ENCODE measurements around the gene ADAM33.

Gene ADAM33

DNA sequence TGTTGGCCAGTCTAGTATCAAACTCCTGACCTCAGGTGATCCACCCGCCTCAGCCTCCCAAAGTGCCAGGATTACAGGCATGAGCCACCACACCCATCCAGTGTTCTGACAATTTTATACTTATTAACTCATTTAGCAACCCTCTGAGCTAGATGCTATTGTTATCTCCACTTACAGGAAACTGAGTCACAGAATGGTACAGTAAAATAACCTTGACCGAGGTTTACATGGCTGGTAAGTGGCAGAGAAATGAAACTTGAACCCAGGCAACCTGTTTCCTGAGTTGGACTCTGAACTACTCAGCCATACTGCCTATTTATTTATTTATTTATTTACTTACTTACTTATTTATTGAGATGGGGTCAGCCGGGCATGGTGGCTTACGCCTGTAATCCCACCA is 37.2 kb upstream of the ADAM33 start:
- TF ChIP-seq, protein P1, sequence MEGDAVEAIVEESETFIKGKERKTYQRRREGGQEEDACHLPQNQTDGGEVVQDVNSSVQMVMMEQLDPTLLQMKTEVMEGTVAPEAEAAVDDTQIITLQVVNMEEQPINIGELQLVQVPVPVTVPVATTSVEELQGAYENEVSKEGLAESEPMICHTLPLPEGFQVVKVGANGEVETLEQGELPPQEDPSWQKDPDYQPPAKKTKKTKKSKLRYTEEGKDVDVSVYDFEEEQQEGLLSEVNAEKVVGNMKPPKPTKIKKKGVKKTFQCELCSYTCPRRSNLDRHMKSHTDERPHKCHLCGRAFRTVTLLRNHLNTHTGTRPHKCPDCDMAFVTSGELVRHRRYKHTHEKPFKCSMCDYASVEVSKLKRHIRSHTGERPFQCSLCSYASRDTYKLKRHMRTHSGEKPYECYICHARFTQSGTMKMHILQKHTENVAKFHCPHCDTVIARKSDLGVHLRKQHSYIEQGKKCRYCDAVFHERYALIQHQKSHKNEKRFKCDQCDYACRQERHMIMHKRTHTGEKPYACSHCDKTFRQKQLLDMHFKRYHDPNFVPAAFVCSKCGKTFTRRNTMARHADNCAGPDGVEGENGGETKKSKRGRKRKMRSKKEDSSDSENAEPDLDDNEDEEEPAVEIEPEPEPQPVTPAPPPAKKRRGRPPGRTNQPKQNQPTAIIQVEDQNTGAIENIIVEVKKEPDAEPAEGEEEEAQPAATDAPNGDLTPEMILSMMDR (IDR thresholded peaks at IDR 0.05; ENCODE audit: extremely low read depth, missing control alignments) = no peak
- no peak for DNase-seq (ENCODE audit: low spot score)

DNA sequence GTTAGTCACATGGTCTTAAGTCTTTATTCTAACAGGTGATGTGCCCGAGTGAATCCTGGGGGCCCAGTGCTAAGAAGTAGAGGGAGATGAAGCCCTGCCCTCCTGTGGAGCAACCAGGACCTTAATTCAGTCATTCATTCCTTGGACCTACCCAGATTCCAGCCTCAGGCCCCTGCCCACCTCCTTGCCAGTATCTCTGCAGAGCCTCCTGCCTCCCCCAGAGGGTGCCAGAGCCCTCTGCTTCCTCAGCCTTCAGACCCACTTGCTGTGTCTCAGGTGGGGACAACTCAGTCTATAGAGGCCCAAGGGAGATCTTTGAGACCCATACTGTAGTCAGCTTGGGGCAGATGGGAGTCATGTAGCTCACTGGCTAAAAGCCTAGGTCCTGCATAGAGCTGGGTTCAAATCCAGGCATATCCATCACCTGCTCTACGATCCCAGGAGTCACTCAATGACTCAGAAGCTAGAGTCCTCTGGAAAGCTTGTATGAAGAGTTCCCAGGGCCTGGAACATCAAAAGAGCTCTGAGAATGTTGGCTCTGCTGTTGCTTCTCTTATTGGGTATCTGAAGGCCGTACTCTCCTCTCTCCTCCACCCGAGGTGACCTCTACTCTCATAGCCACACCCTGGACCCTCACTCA is 34.5 kb upstream of the ADAM33 start:
- peak; percentile 63 for DNase-seq (ENCODE audit: low spot score)
- TF ChIP-seq, protein P1 (IDR thresholded peaks at IDR 0.05; ENCODE audit: extremely low read depth, missing control alignments) = peak; percentile 71

DNA sequence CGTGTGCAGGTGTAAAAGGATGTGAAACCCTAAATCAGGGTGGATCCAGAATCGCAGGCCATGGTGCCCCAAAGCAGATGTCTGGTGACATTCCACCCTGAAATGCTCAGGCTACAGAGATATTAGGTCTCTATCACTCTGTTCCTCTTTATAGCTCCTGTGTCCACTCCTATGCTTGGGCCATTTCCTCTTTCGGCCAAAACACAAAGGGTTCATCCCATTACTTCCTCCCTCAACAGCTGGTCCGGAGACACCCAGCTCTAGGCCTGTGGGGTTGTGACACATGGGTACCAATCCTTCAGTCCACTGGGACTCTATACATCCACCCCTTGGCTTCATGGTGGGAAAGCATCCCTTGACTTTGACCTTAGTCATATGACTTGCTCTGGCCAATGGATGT is 32.3 kb upstream of the ADAM33 start:
- TF ChIP-seq, protein P1 (IDR thresholded peaks at IDR 0.05; ENCODE audit: extremely low read depth, missing control alignments) = no peak
- DNase-seq (ENCODE audit: low spot score) = no peak

DNA sequence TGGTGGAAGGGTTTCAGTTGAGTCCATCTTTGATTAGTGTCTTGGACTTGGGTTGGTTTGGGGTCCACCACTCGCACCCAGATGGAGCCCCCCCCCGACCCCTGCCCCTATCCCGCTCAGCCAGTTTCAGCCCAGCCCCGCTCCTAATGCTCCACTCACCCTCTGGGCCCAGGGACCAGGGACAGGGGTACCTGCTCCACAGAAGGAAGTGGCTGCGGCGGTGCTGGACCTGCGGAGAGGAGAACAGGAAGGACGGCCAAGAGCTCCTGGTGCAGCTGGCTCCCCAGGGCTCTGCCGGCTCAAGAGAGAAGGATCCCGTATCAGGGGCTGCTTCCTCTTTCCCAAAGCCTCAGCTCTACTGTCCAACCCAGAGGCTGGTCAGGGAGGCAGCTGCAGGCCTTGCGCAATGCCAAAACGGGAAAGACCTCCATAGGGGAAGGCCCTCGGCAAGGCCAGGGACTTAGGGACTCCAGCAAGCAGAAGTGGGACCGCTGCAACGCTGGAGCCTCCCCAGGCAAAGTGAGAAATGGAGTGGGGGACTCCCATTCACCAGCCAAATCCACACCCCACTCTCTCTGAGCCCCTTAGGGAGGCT is 30.6 kb upstream of the ADAM33 start, which contains the start of gene SIGLEC1:
Gene SIGLEC1, minus strand, starts transcription at position 322 of the 595 bp plus-strand sequence. CDS start 5,472 bp downstream, outside the sequence.
- no peak for DNase-seq (ENCODE audit: low spot score)
- TF ChIP-seq, protein P1 (IDR thresholded peaks at IDR 0.05; ENCODE audit: extremely low read depth, missing control alignments) = no peak

DNA sequence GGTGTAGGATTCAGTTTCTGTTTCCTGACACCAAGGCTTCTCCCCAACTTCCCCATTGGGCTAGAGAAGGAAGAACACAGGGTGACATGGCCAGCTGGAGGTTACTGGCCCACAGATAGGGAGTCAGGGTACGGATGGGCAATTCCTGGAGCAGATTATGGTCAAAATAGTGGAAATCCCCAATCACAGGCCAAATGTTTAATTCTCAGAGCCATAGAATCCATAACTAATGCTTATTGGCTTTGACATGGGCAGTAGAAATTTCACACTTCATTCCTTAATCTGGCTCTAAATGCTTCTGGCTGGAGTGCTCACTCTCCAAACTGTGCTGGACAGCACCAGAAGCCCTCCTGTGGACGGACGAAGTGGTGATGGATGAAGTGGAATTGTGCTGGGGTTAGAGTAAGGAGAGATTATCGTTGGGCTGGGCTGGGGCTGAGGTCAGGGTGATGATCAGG is 29.7 kb upstream of the ADAM33 start:
- TF ChIP-seq, protein P1 (IDR thresholded peaks at IDR 0.05; ENCODE audit: extremely low read depth, missing control alignments) = no peak
- DNase-seq (ENCODE audit: low spot score) = no peak

DNA sequence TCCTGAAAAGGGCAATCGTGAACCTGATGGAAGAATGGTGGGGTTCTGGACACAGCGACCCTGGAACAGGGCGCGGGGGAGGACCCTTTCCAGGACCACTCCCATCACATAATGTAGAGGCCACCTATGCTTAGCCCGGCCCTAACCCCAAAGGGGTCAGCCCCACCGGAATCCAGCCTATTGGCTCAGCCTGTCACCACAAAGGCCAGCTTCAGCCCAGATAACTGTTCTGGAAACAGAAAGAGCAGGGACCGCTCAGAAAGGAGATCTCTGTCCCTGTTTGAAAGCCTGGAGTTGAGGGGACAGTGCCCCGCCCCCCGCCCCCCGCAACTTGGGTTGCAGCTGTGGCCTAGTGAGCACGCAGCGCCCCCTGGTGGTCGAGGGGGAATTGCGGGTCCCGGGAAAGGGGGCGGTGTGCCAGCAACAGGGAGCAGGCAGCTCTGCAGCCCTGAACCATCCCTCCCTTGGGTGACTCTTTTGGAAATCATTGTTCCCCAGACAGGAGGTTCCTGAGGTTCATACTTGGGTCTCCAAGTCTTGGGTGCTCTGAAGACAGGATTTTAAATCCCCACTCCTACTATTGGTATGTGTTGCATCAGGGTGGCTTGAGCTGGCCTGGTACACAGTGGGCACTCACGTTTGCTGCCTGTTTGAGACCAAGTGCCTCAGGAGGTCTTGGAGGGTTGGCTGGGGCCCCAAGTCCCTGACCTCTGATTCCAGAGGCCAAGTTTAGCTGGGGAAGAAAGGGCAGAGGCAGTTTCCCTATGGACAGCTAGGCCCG is 29.1 kb upstream of the ADAM33 start:
- DNase-seq (ENCODE audit: low spot score) = peak; percentile 88
- TF ChIP-seq, protein P1 (IDR thresholded peaks at IDR 0.05; ENCODE audit: extremely low read depth, missing control alignments) = peak; percentile 86

DNA sequence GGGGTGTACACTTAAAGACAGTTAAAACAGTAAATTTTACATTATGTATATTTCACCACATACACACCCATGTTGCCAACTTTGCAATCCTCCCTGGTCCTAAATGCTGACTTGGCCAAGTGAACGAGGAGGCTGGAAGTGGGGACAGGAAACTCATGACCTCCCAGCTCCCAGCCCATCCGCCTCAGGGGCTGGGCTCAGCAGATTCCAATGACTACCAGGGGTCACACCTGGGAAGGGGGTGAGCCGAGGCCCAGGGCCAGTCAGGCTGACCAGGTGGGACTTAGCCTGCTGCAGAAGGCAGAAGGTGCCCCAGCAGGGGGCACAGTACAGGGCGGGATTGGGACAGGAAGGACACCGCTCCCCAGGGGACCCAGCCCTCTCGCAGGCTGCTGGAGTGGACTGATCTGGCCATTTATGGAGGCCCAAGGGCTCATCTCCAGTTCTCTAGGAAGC is 28.2 kb upstream of the ADAM33 start:
- DNase-seq (ENCODE audit: low spot score) = no peak
- TF ChIP-seq, protein P1 (IDR thresholded peaks at IDR 0.05; ENCODE audit: extremely low read depth, missing control alignments) = no peak
